Activated CD4-positive, alpha-beta T cell treated with anti-CD3 and anti-CD28 coated beads, Interleukin-2, Interleukin-4, amounts not matched to agents 100 ng/mL and 50 ng/mL, durations not matched to agents 16 hours and 8 hours (primary cell): Measurements from ENCODE around the gene PMEL.

Source experiments
- DNase-seq: peaks from one replicate; pipeline ENCODE4 v3.0.0-alpha.2; 2020; ENCODE audit warnings: low spot score

Gene PMEL

GRCh38 chr12:55942055-55942454 is 23.8 kb downstream of the PMEL start:
- no peak for DNase-seq

- DNase-seq: peak; percentile 91
Observed at GRCh38 chr12:55940065-55940732, 25.6 kb downstream of the PMEL start.

- DNase-seq: peak; percentile 31
Observed at GRCh38 chr12:55938826-55939501, 26.9 kb downstream of the PMEL start.

GRCh38 chr12:55937981-55938380 is 27.9 kb downstream of the PMEL start:
- DNase-seq: no peak

GRCh38 chr12:55935738-55936151 is 30.1 kb downstream of the PMEL start:
- peak; percentile 32 for DNase-seq

GRCh38 chr12:55934773-55935172 is 31.1 kb downstream of the PMEL start:
- DNase-seq: no peak

- no peak for DNase-seq
Observed at GRCh38 chr12:55933799-55934742, 31.8 kb downstream of the PMEL start.

GRCh38 chr12:55933169-55933798 is 32.6 kb downstream of the PMEL start:
- DNase-seq: no peak

- peak; percentile 58 for DNase-seq
Observed at GRCh38 chr12:55932551-55932910, 33.3 kb downstream of the PMEL start.

GRCh38 chr12:55931780-55932550 is 33.9 kb downstream of the PMEL start:
- DNase-seq: no peak

- DNase-seq: no peak
Observed at GRCh38 chr12:55931317-55931779, 34.5 kb downstream of the PMEL start.

- DNase-seq: peak; percentile 81
Observed at GRCh38 chr12:55930771-55931316, 35.0 kb downstream of the PMEL start, which contains the start of gene DGKA. DGKA (plus strand) TSS chr12:55931162; CDS start chr12:55936504, 5,342 bp downstream.

GRCh38 chr12:55929306-55929791 is 36.5 kb downstream of the PMEL start:
- DNase-seq: peak; percentile 91

- peak; percentile 90 for DNase-seq
Observed at GRCh38 chr12:55927588-55928502, 38.0 kb downstream of the PMEL start, which contains the start of gene PYM1. PYM1 (minus strand) TSS chr12:55927894; CDS start chr12:55927761, 133 bp downstream.

- DNase-seq: peak; percentile 94
Observed at GRCh38 chr12:55926738-55927587, 38.9 kb downstream of the PMEL start.

GRCh38 chr12:55925870-55926737 is 39.7 kb downstream of the PMEL start:
- no peak for DNase-seq

- DNase-seq: no peak
Observed at GRCh38 chr12:55925371-55925770, 40.5 kb downstream of the PMEL start.
